HL-60 (cell line): ENCODE results near the gene PLXNB2.

Experiments
- DNase-seq, 2 experiments: peaks; one replicate each; pipeline ENCODE4 v3.0.0-alpha.2; 2010 to 2020; ENCODE audit warnings: low read depth in 1 of 2, low spot score in 1 of 2
- H3K27ac ChIP-seq: fragments of 250-450 bp; sonication (Bioruptor Pico); replicated peaks from 2 replicates; pipeline ENCODE4 v1.5.1; 2020; ENCODE audit warnings: mild to moderate bottlenecking, moderate library complexity
- H3K27me3 ChIP-seq: fragments of 250-450 bp; sonication (Bioruptor Pico); 2 replicates; pipeline ENCODE4 v1.5.1; 2021; ENCODE audit warnings: mild to moderate bottlenecking, moderate library complexity; ENCODE audit not compliant: insufficient read depth, poor library complexity, severe bottlenecking
- H3K4me3 ChIP-seq: replicated peaks from 2 replicates; pipeline ENCODE4 v1.5.1; 2011; ENCODE audit warnings: mild to moderate bottlenecking, control low read depth, low read length; ENCODE audit not compliant: insufficient read depth
- CTCF ChIP-seq: IDR thresholded peaks from one replicate; pipeline ENCODE4 v1.5.1; 2011; ENCODE audit warnings: low read length, control low read depth, inconsistent platforms; ENCODE audit not compliant: insufficient read depth
- GABPA ChIP-seq: IDR thresholded peaks from 2 replicates; pipeline ENCODE4 v1.6.1; 2012; ENCODE audit warnings: low read depth
- POLR2AphosphoS5 ChIP-seq: IDR thresholded peaks from 2 replicates; pipeline ENCODE4 v1.6.1; 2012; ENCODE audit warnings: low read depth
- REST ChIP-seq: IDR thresholded peaks from 2 replicates; pipeline ENCODE4 v1.6.1; 2012; ENCODE audit warnings: low read depth; ENCODE audit not compliant: insufficient replicate concordance

PLXNB2 gene

GRCh38 chr22:50225200-50225969 lies 82.1 kb downstream of the PLXNB2 start:
- DNase-seq, result no peak
- Histone ChIP-seq H3K27me3 (no peaks in the 10 kb centered on the region), H3K4me3 (no peak overlapping the region), H3K27ac (no peak overlapping the region)
- TF ChIP-seq REST (no peak), GABPA (no peak), CTCF (no peak), POLR2AphosphoS5 (no peak)
